ENCODE data around the gene EML4.
A peak's percentile ranks its signal among the peaks of the same experiment; 100 is the strongest.
"Not testable (repeated sequence)": the region's sequence is repeated elsewhere in the genome, so short reads cannot be mapped to it uniquely, and the experiment has no call there.

The EML4 gene

DNA sequence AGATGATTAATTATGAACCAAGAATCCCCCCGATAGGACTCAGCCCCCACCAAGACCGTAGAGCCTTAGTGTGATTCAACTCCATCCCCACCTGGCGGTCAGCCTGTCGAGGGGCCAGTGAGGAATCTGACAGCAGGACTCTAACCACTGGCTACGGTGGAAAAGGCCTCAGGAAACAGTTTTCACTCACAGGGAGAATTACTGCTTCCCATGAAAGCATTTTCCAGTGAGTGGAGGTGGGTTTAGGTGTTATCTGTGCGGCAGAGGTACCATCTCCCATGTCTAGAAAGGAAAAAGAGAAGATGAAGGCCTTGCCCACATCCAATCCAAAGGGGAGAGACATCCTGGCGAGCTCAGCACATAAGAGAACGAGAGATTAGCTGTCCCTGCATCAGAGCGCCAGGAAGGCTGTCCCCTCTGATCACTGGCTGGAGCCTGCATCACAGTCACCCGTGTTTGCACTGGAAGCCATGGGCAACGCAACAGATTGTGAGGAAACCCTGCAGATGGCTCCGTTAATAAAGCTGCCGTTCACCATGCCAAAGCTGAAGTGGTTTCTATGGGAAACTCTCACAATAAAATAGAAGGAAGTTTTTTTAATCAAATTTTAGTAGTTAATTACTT is 169.5 kb downstream of the EML4 start:
- no peak for DNase-seq

- DNase-seq, result no peak
Measured at GRCh38 chr2:42339191-42339912, 170.2 kb downstream of the EML4 start.

DNA sequence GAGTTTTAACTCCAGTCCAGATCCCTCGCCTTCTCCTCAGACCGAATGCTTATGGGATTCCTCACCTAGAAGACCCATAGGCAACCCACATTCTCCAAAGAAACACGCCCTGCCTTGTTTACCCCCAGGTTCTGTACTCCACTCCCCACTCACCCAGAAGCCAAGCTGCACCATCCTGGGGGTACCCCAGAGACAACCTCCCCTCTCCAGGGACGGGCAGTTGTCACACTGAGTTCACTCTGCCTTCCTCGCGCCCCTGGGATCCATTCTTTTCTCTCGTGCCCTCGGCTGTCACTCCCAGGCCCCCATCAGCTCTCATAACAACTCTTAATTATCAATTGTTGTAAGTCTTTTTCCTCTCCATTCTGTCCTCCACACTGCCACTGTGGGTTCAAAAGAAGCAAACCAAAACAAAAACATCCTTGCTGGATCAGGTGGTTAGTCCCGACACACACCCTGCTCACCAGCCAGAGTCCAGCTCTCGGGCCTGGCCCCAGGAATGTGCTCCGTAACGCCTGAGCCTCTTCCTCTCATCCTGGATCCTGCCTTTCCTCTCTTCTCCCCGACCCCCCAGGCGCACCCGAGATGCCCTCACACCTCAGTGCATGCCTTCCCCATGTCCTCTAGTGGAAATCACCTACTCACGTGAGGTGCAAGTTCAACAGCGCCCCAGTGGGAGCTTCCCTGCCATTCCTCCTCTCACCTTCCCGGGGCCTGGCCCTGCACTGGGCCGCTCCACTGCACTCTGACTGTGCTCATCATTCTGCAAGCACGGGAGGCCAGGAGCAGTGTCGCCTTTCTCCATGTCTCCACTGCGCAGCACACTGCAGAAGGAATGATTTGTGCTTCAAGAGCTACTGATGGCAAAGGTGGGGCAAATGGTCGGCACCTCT is 171.1 kb downstream of the EML4 start:
- DNase-seq, result no peak

- DNase-seq, result no peak
Measured at GRCh38 chr2:42340938-42341636, 171.9 kb downstream of the EML4 start.

DNA sequence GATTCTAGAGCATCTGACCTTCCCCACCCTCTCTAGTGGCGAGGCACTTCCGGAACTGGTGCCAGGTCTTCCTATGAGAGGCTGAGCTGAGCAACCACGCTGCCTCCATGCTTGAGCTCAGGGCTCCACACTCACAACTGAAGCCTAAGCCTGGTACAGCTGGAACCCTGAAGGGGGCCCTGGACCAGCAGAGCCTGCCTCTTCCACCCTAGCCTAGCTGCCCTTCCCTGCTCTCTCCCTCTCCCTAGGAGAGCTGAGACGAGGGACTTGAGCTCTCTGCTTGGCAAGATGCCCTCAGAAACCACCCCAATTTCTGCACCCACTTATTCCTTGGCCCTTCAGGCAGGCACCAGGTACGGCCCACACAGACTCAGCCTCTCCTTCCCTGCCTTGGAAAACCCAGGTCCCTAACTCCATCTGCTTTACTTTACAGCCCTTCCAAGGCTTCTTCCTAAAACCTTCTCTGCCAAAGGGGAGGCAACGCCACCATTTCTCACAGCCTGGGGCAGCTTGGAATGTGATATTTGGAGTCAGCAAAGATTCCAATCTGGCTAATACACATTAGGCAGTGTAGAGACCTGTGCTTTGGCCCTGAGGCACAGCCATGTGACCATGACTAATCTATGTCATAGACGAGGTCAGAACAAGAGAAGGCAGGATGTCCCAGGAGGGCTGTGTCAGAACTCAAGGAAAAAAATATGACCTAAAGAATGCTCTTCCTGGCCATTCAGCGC is 173.1 kb downstream of the EML4 start:
- no peak for DNase-seq

GRCh38 chr2:42342795-42343241 is 173.7 kb downstream of the EML4 start:
- no peak for DNase-seq

DNA sequence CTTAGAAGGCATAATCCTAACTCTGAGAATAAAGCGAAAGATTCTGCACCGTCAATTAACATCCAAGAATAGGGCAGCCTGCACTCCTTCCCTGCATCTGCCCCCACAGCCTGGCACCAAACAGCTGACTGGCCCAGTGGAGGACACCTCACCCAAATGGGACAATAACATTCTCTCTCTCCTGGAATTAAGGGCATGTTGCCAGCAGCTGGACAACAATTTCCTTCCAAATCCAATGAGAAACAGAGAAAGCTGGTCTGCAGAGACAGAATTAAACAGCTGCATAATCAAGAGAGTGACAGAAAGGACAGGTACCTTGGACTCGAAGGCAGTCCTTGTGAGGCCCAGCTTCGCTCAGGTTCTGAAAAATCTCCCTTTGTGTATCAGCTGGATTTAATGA is 176.8 kb downstream of the EML4 start:
- no peak for DNase-seq

DNA sequence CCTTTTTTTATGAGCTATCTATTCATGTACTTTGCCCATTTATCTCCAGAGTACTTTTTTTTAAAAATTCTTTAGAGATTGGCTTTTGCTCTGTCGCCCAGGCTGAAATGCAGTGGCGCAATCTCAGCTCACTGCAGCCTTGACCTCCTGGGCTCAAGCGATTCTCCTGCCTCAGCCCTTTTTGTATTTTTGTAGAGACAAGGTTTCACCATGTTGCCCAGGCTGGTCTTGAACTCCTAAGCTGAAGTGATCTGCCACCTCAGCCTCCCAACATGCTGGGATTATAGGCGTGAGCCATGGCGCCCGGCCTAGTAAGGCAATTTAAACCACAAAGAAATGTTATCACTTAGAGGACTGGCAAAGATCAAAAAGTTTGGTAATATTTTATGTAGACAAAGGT is 177.7 kb downstream of the EML4 start:
- not testable (repeated sequence) for DNase-seq

DNA sequence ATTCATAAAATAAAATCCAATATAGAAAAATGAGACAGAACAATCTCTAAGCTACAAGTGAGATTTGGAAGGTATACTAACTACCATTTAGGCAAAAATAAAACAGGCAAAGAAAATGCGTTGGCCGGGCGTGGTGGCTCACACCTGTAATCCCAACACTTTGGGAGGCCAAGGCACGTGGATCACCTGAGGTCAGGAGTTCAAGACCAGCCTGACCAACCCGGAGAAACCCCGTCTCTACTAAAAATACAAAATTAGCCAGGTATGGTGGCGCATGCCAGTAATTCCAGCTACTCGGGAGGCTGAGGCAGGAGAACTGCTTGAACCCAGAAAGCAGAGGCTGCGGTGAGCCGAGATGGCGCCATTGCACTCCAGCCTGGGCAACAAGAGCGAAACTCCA is 178.4 kb downstream of the EML4 start:
- not testable (repeated sequence) for DNase-seq

DNA sequence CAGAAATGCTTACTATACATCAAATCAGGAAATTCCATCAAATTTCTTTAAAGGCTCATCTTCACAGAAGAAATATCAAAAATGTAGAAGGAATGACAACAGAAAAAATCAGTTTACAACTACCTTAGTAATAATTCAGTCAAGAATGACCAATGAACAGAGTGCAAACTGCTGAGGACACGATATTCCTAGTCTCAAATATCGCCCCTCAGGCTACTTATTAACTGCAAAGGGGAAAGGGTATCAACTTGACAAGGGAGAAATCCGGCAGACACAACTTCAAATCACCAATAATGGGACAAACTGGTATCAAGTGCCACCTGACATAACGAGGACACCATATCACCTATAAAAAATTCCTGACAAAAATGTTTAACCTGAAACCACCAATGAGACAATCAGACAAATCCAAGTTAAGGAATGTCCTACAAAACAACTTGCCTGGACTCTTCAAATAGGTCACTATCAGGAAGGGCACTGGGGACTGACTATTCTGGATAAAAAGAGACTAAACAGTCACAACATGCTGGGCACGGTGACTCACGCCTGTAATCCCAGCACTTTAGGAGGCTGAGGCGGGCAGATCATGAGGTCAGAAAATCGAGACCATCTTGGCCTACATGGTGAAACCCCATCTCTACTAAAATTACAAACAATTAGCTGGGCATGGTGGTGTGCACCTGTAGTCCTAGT is 179.1 kb downstream of the EML4 start:
- DNase-seq, result no peak

- DNase-seq, result no peak
Measured at GRCh38 chr2:42350434-42351063, 181.4 kb downstream of the EML4 start.

GRCh38 chr2:42351864-42352263 is 182.7 kb downstream of the EML4 start:
- no peak for DNase-seq

DNA sequence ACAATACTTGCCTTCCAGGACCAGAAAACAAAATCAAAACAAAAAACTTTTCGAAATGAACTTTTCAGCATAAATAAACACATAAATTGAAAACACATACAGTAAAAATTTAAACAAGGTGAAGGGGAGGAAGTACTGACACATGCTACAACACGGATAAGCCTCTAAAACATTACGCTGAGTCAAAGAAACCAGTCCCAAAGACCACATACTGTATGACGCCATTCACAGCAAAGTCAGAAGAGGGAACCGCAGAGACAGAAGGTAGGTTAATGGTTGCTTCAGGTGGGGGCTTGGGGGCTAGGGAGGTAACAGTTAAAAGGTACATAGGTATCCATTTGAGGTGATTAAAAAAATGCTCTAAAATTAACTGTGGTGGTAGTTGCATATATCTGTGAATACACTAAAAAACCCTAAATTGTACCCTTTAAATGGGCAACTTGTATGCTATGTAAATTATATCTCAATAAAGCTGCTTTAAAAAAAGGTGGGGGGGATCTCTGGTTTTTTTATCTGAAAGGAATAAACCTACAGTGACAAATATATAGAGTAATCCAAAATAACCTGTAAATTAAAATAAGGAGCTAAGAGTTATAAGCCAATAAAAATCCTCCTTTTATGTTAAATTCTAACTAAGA is 184.8 kb downstream of the EML4 start:
- no peak for DNase-seq

GRCh38 chr2:42359304-42359964 is 190.3 kb downstream of the EML4 start:
- DNase-seq, result no peak

DNA sequence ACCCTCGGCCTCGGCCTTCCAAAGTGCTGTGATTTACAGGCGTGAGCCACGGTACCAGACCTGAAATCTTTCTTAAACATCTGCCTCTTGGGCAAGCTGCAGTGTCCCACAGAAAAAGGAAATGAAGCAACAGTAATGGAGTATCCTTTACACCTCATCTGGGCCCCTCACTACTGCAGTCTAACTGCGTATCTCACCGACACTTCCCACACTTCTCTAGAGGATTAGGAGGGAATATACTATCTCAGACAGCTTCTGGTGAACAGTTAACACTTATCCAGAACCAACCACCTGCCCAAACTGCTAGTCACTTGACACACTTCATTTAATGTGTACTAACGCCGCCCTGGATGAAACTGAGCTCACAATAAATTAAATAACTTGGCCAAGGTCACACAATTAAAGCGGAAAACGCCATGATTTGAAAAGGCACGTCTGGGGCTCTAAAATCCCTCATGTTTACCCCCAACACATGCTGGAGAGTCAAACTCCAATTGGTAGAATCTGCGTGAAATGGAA is 190.9 kb downstream of the EML4 start:
- DNase-seq, result no peak

DNA sequence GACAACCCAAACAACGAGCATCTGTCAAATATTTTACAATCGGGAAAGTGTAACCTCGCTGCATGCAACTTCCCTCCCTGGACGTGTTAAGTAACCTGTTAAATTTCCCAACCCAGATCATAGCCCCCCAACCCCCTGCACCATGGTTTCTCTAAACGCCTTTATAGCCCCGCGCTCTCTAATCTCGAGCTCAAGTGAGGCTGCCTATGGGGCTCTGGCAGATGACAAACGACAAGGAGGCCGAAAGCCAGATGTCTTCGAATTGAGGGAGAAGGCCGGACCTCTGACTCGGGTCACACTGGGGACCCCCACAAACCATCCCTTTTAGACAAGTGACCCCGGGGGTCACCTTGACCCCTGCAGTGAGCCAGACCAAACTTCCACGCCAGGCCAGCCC is 191.3 kb downstream of the EML4 start:
- DNase-seq, result no peak

- peak; percentile 92 for DNase-seq
Measured at GRCh38 chr2:42360890-42361727, 192.0 kb downstream of the EML4 start, which contains the start of gene COX7A2L. COX7A2L (minus strand) TSS chr2:42361217; CDS start chr2:42361161, 56 bp downstream.

DNA sequence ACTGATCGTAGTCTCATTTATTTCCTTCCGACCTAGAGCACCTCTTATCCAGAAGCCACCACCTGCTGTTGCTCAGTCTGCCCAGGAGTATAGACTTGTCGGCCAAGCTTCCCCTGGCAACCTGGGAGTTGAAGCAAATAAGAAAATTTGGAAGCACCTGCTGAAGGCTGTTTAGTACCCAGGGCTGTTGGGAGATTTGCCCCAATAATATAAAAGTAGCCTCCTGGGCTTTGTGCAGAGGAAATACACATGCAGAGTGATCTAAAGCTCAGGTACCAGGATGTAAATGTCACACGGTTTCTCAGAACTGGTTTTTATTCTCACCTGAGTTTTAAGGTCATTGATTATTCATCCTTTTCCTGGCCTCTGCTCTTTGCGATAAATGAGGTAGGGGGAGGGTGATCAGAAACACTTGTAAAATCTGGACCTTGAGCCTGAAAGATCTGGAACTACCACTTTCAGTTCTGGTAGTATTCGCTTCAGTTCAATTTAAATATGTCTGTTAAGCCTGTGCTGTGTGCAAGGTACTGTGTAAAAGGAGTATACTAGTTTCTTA is 192.7 kb downstream of the EML4 start:
- DNase-seq, result no peak
